H1 (cell line): ENCODE data around the gene TMEM221. TPM values are rescaled to one million over a fixed set of nuclear protein-coding genes. Genes with fewer than 3 reads are reported as not detected.
A peak's percentile ranks its signal among the peaks of the same experiment; 100 is the strongest.

Experiments
- BACH1 ChIP-seq: IDR thresholded peaks from 2 replicates; pipeline ENCODE4 v1.6.1; 2012; ENCODE audit warnings: low read length, improper control_type of control experiment
- CEBPB ChIP-seq: IDR thresholded peaks from 2 replicates; pipeline ENCODE4 v1.6.1; 2012; ENCODE audit warnings: low read depth, low read length
- CHD7 ChIP-seq: fragments of 300-600 bp; sonication (generic); IDR thresholded peaks from 2 replicates; pipeline ENCODE4 v1.7.1; 2012; ENCODE audit warnings: low read length, moderate library complexity, mild to moderate bottlenecking, inconsistent platforms; ENCODE audit not compliant: insufficient replicate concordance
- HDAC2 ChIP-seq, 2 experiments: fragments of 300-600 bp in 1 of 2; sonication (generic) in 1 of 2; IDR thresholded peaks; 2 replicates each; pipeline ENCODE4 v1.6.1; 2011 to 2012; ENCODE audit warnings: low read depth in 2 of 2, low read length in 2 of 2, mild to moderate bottlenecking in 2 of 2, moderate library complexity in 2 of 2, borderline replicate concordance in 1 of 2, inconsistent platforms in 1 of 2
- KDM1A ChIP-seq: fragments of 200-600, 300-600 bp; sonication (generic); IDR thresholded peaks from 2 replicates; pipeline ENCODE4 v1.7.1; 2016; ENCODE audit warnings: mild to moderate bottlenecking, low read length, borderline replicate concordance
- PHF8 ChIP-seq: fragments of 200-600 bp; sonication (generic); conservative IDR thresholded peaks from 2 replicates; pipeline ENCODE4 v1.7.1; 2012; ENCODE audit warnings: low read depth, mild to moderate bottlenecking, inconsistent platforms, low read length, moderate library complexity
- POLR2AphosphoS5 ChIP-seq: IDR thresholded peaks from 2 replicates; pipeline ENCODE4 v1.6.1; 2011; ENCODE audit warnings: low read depth, low read length
- SRF ChIP-seq: IDR thresholded peaks from 2 replicates; pipeline ENCODE4 v1.6.1; 2011; ENCODE audit warnings: mild to moderate bottlenecking, low read depth, low read length, moderate library complexity
- TAF1 ChIP-seq: IDR thresholded peaks from 2 replicates; pipeline ENCODE4 v1.6.1; 2011; ENCODE audit warnings: mild to moderate bottlenecking, low read depth, low read length
- TAF7 ChIP-seq: optimal IDR thresholded peaks from 2 replicates; pipeline ENCODE3; 2011; ENCODE audit warnings: low read depth, mild to moderate bottlenecking, inconsistent platforms, low read length, moderate library complexity, borderline replicate concordance
- TBP ChIP-seq: IDR thresholded peaks from 2 replicates; pipeline ENCODE4 v1.6.1; 2011; ENCODE audit warnings: low read depth, low read length, improper control_type of control experiment
- polyA plus RNA-seq, 7 experiments: library from polyadenylated mRNA; depleted of rRNA in 3 of 7; stranded (reverse) in 5 of 7; unstranded in 2 of 7; fragments of >200 nt in 5 of 7; fragments of 200-250 nt in 2 of 7; gene quantifications; 1 replicate in 5 of 7; 2 replicates in 1 of 7; 4 replicates in 1 of 7; pipeline versions ENCODE4 v1.2.1 to v1.2.3, GENCODE V29; 2011 to 2013; ENCODE audit warnings: missing spikeins in 2 of 7, mixed read lengths in 2 of 7
- total RNA-seq: library from RNA; stranded (reverse); fragmentation: NEBNext Ultra II Directional; extraction: Animal tissue kit (Norgen Biotek cat#: 25700); gene quantifications from 2 replicates; pipeline ENCODE4 v1.2.1, GENCODE V29; 2021

The TMEM221 gene
- total and polyA plus RNA-seq, 2 of the 8 experiments (the other 6 are each of a cell fraction or from before 2014, with no cell fraction given): 1.4 to 2.0 TPM

- no peak; a peak in 1 of 4 replicates for TF ChIP-seq HDAC2 (IDR thresholded peaks at IDR 0.05; ENCODE audit: borderline replicate concordance in 1 of 2, low read depth in 2 of 2, low read length in 2 of 2)
- TF ChIP-seq TBP: no peak; the same call in 1 of the 2 replicates
- TF ChIP-seq TAF7: no peak
- TF ChIP-seq SRF: no peak
- TF ChIP-seq POLR2AphosphoS5: no peak
- 0 out of 2 replicates have a peak, but pooled peaks have one; percentile 25 for TF ChIP-seq TAF1
- TF ChIP-seq CEBPB: no peak
- TF ChIP-seq PHF8: no peak
- TF ChIP-seq KDM1A: peak; percentile 80; the same call in 1 of the 2 replicates
- no peak for TF ChIP-seq BACH1
- TF ChIP-seq CHD7: no peak
Observed at GRCh38 chr19:17489392-17490030, 41.0 kb upstream of the TMEM221 start (continued).
